ENCODE data around the gene PRR15L.
"Not testable (repeated sequence)": the region's sequence is repeated elsewhere in the genome, so short reads cannot be mapped to it uniquely, and the experiment has no call there.

PRR15L gene

GRCh38 chr17:47956791-47957590 is 692 bp downstream of the PRR15L start:
- no peak for DNase-seq

DNA sequence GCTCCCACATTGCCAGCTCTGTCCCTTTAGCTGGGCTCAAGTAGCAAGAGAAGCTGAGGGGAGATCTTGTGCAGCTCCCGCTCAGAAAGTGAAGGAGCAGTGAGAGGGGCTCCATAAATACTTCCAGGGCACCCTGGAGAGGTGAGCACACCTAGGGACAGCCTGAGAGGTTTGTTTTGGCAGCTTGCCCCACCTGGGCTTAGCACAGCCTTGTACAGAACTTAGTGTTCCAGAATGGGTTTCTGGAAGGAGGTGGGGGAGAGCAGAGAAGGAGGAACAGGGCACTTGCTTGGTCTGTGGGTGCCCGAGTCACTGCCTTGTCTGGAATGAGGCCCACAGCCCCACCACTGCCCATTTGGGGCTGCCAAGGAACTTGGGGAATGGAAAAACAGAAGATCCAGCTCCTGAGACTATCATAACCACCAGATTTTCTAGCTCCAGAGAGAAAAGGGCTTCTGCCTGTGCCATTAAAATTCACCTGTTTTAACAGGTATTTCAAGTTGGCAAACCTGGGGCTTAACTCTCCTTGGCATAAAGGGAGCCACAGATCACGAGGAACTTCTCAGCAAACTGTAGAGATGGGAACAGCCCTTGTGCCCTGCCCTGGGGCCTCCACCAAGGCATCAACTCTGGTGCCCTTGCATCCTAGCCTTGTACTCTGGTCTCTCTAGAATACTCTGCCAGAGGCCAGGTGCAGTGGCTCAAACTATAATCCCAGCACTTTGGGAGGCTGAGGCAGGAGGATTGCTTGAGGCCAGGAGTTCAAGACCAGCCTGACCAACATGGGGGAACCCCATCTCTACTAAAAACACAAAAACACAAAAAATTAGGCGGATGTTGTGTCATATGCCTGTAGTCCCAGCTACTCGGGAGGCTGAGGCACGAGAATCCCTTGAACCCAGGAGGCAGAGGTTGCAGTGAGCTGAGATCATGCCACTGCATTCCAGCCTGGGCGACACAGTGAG is 1.9 kb downstream of the PRR15L start:
- DNase-seq, result no peak

DNA sequence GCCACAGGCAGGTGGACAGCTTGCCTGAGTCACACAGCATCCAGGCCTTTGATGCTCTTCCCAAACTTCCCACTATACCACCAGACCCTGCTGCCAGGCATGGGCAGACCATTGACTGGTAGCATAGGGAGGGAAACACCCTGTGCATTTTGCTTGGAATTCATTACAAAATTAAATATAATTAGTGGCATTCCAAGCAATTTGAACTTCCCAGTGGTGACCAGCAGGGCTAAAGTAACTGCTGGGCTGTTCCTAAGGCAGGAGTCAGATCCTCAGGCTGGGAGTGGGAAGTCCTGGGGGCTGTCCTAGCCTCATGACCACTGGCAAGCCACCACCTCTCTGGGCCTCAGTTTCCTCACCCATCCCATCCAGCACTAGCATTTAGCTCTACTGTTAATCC is 3.8 kb downstream of the PRR15L start:
- DNase-seq, result no peak

- DNase-seq, result no peak
Measured at GRCh38 chr17:47952171-47953021, 5.3 kb downstream of the PRR15L start.

DNA sequence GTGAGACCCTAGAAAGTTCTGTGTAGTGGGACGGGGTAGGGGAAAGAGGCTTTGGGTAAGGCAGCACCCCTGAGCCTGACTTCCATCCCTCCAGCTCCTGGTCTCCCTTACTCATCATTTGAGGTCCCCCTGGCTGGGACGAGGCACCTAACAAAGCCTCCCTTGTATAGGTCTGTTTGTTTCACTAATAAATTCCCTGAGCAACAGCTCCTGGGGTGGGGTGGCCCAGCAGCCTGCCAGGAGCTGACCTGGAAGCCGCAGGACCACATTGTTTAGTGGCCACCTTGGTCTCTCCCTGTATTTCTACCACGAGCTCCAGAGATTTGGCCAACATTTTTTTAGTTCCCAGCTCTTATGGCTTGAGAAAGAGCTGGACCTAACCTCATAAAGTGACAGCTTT is 7.2 kb downstream of the PRR15L start:
- no peak for DNase-seq

GRCh38 chr17:47949946-47950345 is 7.7 kb downstream of the PRR15L start:
- no peak for DNase-seq

DNA sequence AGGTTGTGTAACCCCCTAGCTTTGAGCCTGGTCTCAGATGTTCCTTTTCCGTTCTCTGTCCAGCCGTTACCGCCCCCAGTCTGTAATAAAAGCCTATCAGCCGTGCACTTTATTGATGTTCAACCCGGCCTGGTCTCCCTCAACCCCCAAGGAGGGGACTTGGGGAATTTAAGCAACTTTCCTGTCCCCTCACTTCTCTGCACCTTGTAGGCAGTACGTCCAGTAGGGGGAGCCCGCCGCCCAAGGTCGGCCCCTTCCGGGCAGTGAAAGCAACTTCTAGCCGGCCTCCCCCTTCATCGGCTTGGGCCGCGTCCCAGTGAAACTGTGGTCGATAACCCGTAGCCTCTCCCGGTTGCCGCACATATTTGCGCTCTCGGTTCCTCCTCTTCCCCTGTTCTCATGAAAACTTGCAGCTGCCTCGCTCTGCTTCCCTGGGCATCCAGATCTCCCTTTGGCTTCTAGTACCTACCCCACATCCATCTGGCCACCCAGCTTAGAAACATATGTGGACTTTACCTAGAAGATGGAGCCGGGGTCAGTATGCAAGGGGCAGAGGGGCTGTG is 8.4 kb downstream of the PRR15L start:
- DNase-seq, result no peak

GRCh38 chr17:47948706-47949196 is 8.9 kb downstream of the PRR15L start:
- no peak for DNase-seq

- DNase-seq, result no peak
Measured at GRCh38 chr17:47946929-47947397, 10.7 kb downstream of the PRR15L start.

GRCh38 chr17:47946516-47946915 is 11.2 kb downstream of the PRR15L start:
- no peak for DNase-seq

GRCh38 chr17:47945529-47946508 is 11.9 kb downstream of the PRR15L start:
- DNase-seq, result no peak

DNA sequence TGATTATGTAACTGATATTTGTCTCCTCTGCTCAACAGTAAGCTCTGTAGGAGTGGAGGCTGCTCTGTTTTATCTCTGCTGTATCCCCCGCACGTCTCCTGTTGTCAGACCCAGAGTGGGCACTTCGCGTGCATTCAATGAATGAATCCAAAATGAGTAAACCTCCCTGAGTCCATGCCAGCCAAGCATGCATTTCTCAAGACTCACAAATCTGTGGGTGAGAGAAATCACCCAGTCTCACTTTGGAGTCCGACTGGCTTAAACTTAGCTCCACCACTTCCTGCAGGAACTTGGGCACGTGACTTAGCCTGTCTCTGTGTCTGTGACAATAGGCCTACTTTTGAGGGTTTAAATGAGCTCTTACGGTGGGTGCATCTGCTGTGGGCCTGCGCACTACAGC is 12.6 kb downstream of the PRR15L start:
- DNase-seq, result no peak

DNA sequence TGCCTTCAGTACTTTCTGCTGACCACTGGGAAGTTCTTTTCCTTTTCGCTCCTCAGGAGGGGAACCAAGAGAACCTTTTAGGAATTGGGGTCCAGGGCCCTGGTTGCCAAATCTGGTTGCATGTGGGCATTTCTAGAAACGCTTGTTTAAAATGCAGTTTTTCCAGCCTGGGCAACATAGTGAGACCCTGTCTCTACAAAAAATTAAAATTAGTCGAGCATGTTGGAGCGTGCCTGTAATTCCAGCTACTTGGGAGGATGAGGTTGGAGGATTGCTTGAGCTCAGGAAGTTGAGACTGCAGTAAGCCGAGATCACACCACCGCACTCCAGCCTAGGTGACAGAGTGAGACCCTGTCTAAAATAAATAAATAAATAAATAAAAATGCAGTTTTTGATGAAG is 15.1 kb downstream of the PRR15L start:
- no peak for DNase-seq

DNA sequence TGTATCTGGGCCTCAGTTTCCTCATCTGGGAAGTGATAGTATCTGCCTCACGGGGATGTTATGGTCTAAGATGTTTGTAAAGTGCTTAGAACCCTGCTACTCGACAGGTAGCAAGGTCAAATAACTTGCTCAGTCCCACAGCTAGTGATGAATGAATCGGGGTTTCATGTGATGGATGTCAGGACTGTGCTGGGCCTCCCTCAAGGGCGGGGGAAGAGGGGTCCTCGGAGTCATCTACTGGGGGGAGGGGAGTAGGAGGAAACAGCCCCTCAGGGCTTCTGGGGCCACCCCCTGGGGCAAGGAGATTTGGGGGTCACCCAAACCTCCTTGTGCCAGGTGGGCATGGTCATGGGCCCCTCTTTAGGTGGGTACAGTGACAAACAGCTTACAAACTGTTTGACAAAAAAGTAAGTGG is 15.6 kb downstream of the PRR15L start:
- DNase-seq, result no peak

GRCh38 chr17:47941246-47942095 is 16.2 kb downstream of the PRR15L start, which contains the start of gene PNPO:
Gene PNPO (plus strand): TSS chr17:47941571. CDS start chr17:47941676, 105 bp downstream.
- peak; percentile 96 for DNase-seq

DNA sequence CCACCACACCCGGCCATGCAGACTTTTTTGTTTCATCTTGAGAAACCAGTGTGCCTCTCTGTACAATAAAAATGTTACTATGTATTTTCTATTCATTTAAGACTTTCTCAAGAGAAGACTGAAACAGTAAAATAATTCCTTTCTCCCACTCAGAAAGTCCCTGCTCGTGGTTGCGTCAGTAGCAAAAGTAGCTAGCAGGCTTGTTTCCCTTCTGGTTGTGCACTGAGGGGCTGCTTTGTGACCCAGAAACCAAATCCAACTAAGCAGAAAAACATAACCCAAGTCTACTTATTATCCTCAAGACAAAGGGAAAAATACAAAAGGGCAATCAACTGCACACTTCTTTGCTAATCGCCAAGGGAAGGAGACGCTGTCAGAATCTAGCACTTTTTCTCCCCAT is 19.7 kb downstream of the PRR15L start:
- no peak for DNase-seq

GRCh38 chr17:47935961-47936360 is 21.7 kb downstream of the PRR15L start:
- no peak for DNase-seq

DNA sequence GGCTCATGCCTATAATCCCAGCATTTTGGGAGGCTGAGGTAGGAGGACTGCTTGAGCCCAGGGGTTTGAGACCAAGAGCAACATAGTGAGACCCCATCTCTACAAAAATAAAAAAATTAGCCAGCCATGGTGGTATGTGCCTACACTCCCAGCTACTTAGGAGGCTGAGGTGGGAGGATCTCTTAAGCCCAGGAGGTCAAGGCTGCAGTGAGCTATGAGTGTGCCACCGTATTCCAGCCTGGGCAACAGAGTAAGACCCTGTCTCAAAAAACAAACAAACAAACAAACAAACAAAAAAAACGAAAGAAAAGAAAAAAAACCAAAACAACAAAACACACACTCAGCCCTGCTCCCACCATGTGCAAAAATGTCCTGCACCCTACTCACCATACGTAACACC is 22.2 kb downstream of the PRR15L start:
- DNase-seq, result not testable (repeated sequence)

DNA sequence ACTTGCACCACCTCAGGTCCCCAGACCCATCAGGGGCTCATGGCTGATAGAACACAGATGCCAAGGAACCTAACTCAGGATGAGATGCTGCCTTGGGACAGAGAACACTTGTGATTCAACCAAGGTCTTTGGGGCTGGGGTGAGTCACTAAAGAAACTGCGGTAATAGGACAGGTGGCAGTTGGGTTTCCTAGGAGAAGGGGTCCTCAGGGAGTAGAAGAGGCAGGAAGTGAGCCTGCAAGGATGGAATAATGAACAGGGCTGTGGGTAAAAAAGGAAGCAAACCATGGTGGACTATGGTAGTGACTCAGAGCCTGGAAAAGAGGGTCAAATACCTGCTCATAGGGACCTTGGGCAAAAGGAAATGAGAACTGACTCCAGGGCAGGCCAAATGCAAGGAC is 22.8 kb downstream of the PRR15L start:
- no peak for DNase-seq

DNA sequence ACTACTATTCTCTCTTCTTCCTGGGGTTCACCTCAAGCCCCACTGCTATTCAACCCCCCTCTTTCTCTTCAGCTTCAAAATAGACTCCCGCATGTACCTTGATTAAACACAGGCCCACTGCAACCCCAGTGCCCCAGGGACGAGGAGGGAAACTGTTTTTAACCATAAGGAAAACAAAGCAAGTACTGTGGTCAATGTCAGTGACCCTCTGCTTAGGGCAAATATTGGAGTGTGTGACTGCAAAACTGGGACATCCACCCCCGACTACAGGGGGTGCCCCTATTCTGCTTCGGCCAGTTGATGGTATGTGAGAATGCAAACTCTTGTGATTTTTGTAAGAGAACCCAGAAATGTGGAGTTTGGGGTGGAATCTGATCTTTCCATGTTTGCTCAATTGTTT is 25.8 kb downstream of the PRR15L start:
- DNase-seq, result no peak
